Measurements from ENCODE around the gene NLRC5. TPM values are rescaled to one million over a fixed set of nuclear protein-coding genes. Genes with fewer than 3 reads are reported as not detected.
A peak's percentile ranks its signal among the peaks of the same experiment; 100 is the strongest.

The NLRC5 gene
- total and polyA plus RNA-seq, 9 of the 15 experiments (the other 6 are each of a cell fraction or from before 2014, with no cell fraction given): 0.59 to 0.71 TPM; not detected in 7

GRCh38 chr16:56964243-56965148 is 24.9 kb upstream of the NLRC5 start (continued):
- TF ChIP-seq DLX4 (CRISPR knock-in tag; IDR thresholded peaks at IDR 0.05): no peak
- no peak for TF ChIP-seq MECOM (CRISPR knock-in tag; IDR thresholded peaks at IDR 0.05)
- TF ChIP-seq STAT5A (IDR thresholded peaks at IDR 0.05; ENCODE audit: borderline replicate concordance, low read length): no peak
- 0 out of 2 replicates have a peak, but pooled peaks have one; percentile 59 for TF ChIP-seq TFAP4 (CRISPR knock-in tag; IDR thresholded peaks at IDR 0.05; ENCODE audit: borderline replicate concordance)
- peak in 1 of 2 experiments; percentile 67; a peak in 1 of 3 replicates for TF ChIP-seq CBX3 (IDR thresholded peaks at IDR 0.05; ENCODE audit: borderline replicate concordance in 1 of 2, low read length in 2 of 2)
- no peak for TF ChIP-seq CBX2 (IDR thresholded peaks at IDR 0.05; ENCODE audit: insufficient read depth, low read length, poor library complexity, severe bottlenecking)
- no peak for TF ChIP-seq RBM34 (IDR thresholded peaks at IDR 0.05; ENCODE audit: borderline replicate concordance, insufficient read depth, low read length)
- TF ChIP-seq DNMT1 (IDR thresholded peaks at IDR 0.05): no peak
- no peak for TF ChIP-seq BRCA1 (IDR thresholded peaks at IDR 0.05)
- TF ChIP-seq BRCA1 (CRISPR knock-in tag; IDR thresholded peaks at IDR 0.05): no peak
- no peak for TF ChIP-seq HMG20B (CRISPR knock-in tag; IDR thresholded peaks at IDR 0.05)
- TF ChIP-seq TCFL5 (CRISPR knock-in tag; conservative IDR thresholded peaks at IDR 0.05): no peak
- TF ChIP-seq NCOA4 (IDR thresholded peaks at IDR 0.05; ENCODE audit: partially characterized antibody): no peak
- TF ChIP-seq ZNF444 (CRISPR knock-in tag; IDR thresholded peaks at IDR 0.05): no peak
- no peak for TF ChIP-seq ZKSCAN8 (CRISPR knock-in tag; IDR thresholded peaks at IDR 0.05)
- TF ChIP-seq RHOXF2B (CRISPR knock-in tag; conservative IDR thresholded peaks at IDR 0.05): no peak
- no peak for TF ChIP-seq SREBF2 (CRISPR knock-in tag; IDR thresholded peaks at IDR 0.05)
- TF ChIP-seq AFF1 (IDR thresholded peaks at IDR 0.05; ENCODE audit: low read depth in 1 of 2, partially characterized antibody in 2 of 2): no peak
- no peak for TF ChIP-seq ZNF274 (IDR thresholded peaks at IDR 0.05; ENCODE audit: borderline replicate concordance, low read depth, low read length)
- no peak for TF ChIP-seq IRF2 (CRISPR knock-in tag; IDR thresholded peaks at IDR 0.05)
- peak; percentile 33 to 34; a peak in 2 of 4 replicates for TF ChIP-seq ARNT (IDR thresholded peaks at IDR 0.05)
- no peak for TF ChIP-seq ELF4 (CRISPR knock-in tag; IDR thresholded peaks at IDR 0.05)
- no peak for TF ChIP-seq IFI16 (CRISPR knock-in tag; IDR thresholded peaks at IDR 0.05)
